NT2/D1 (cell line): ENCODE results near the gene RAE1.

Experiments
- SUZ12 ChIP-seq: IDR thresholded peaks from 2 replicates; pipeline ENCODE4 v1.6.1; 2011; ENCODE audit not compliant: insufficient read length, insufficient read depth; ENCODE audit errors: extremely low read depth
- YY1 ChIP-seq: IDR thresholded peaks from 2 replicates; pipeline ENCODE4 v1.6.1; 2011; ENCODE audit not compliant: insufficient read length, insufficient read depth

GRCh38 chr20:57420571-57421252, 69.7 kb downstream of the RAE1 start:
- no peak for TF ChIP-seq SUZ12
- no peak for TF ChIP-seq YY1
